HG02763 (cell line): Measurements from ENCODE around the gene IPO9.
"Not testable (repeated sequence)": the region's sequence is repeated elsewhere in the genome, so short reads cannot be mapped to it uniquely, and the experiment has no call there.

Experiments
- ATAC-seq: cut with Tn5 transposase; IDR thresholded peaks from one replicate; pipeline ENCODE4 v1.9.1; 2021; ENCODE audit warnings: mild to moderate bottlenecking, moderate library complexity; ENCODE audit not compliant: unreplicated experiment

The IPO9 gene

DNA sequence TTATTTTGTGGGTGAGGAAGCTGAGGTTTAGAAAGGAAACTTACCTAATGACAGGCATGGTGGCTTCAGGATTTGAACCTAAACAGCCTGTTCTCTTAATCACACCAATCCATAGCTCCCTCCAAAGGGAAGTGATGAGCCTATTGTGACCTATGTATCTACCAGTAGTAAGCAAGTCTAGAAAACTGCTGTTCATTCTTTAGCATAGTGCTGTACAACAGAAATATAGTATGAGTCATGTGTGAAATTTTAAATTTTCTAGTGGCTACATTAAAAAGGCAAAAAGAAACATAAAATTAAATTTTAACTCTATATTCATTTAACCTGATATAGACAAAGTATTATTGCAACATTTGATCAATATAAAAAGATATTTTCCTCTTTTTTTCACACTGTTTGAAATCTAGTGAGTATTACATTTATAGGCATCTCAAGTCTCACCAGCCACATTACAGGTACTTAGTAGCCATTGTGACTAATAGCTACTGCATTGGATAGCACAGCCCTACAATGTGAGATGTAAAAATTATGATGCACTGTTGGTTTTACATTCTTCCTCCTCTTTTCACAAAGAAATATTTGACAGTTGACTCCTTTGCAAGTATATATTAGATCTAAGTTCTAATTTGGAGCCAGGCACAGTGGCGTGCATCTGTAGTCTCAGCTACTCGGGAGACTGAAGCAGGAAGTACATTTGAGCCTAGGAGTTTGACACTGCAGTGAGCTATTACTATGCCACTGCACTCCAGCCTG, 16.6 kb downstream of the IPO9 start:
- no peak for ATAC-seq

DNA sequence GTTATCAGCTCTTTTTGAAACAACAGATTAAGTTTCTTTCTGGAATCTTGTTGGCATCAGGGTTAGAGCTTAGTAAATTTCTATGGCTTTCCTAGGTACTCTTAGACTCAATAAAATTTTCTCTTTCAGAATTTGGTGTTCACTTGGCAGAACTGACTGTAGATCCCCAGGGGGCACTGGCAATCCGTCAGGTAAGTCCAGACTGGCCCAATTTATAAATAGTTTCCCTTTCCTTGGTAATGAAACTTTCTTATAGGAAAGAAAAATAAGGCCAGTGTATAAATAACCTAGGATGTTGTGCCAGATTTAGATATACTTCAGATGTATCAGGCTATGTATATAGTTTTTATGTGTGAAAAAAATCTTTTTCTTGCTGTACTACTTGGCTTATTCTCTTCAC, 18.2 kb downstream of the IPO9 start:
- ATAC-seq = no peak

- no peak for ATAC-seq
Measured at GRCh38 chr1:201848230-201848629, 19.3 kb downstream of the IPO9 start.

GRCh38 chr1:201849372-201850052, 20.6 kb downstream of the IPO9 start:
- no peak for ATAC-seq

- no peak for ATAC-seq
Measured at GRCh38 chr1:201850053-201850397, 21.1 kb downstream of the IPO9 start.

DNA sequence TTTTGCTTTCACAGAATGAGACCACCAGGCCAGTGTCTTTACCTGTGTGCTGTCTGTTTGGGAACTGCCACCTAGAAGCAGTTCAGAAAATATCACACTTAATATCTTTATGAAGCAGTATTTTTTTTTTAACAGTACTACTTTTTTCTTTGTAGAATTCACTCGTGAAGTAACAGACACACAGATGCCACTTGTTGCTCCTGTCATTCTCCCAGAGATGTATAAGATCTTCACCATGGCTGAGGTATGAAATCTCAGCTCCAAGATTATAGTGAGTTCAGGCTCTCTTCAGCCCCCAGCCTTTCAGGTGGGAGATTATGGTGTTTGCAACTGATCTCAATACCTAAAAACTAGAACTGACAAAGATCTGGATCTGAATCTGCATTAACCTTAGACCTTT, 23.0 kb downstream of the IPO9 start:
- ATAC-seq = no peak

GRCh38 chr1:201856722-201857121, 27.8 kb downstream of the IPO9 start:
- ATAC-seq = not testable (repeated sequence)

GRCh38 chr1:201859424-201859823, 30.5 kb downstream of the IPO9 start:
- no peak for ATAC-seq

DNA sequence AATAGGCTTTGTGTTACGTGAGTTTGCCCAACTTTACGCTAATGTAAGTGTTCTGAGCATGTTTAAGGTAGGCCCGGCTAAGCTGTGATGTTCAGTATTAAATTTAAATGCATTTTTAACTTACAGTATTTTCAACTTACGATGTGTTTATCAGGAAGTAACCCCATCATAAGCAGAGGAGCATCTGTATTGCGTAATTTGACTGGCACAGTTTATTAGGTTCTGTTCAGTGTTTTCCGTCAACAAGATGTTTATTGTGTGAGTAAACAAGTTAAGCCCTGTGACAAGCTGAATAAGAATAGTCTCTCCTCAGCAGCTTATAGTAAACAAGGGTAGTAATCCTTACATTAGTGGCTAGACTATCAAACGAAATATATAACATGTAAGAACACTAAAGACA, 32.5 kb downstream of the IPO9 start:
- ATAC-seq = no peak

GRCh38 chr1:201870397-201870796, 41.4 kb downstream of the IPO9 start:
- no peak for ATAC-seq

DNA sequence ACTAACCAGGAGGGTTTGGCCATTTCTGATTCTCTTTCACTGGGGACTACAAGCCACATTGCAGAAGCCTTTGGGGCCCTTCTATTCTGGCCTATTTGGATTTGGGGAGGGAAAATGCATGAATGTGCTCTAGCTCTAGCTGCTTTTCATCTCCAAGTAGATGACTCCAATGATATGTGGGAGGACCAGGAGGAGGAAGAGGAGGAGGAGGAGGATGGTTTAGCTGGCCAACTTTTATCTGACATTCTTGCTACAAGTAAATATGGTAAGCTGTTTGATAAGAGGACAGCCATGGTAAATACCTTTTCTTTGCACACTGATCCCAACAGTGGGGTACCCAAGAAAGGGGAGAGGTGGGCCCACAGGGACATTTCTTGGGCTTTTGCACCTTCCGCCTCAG, 45.7 kb downstream of the IPO9 start:
- ATAC-seq = no peak

- ATAC-seq = no peak
Measured at GRCh38 chr1:201876148-201876818, 47.3 kb downstream of the IPO9 start.

- no peak for ATAC-seq
Measured at GRCh38 chr1:201877877-201878401, 49.0 kb downstream of the IPO9 start.

- no peak for ATAC-seq
Measured at GRCh38 chr1:201880928-201881571, 52.1 kb downstream of the IPO9 start.

DNA sequence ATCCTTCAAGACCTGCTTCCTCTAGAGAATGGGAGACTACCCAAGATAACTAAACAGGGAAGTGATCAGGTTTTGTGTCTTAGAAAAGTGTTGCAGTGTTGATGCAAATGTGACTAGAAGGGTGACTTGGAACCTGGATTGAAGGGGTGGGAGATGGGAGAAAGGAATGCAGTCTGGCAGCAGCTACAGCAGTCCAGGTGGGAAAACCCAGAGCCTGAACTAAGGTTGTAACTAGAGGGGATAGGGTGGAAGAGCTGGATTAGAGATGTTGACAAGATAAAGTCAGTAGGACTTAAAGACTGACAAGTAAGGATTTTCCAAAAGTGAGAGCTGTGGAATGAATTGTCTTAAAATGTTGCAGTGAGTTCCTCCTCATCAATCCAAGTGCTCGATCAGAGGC, 52.7 kb downstream of the IPO9 start:
- no peak for ATAC-seq

DNA sequence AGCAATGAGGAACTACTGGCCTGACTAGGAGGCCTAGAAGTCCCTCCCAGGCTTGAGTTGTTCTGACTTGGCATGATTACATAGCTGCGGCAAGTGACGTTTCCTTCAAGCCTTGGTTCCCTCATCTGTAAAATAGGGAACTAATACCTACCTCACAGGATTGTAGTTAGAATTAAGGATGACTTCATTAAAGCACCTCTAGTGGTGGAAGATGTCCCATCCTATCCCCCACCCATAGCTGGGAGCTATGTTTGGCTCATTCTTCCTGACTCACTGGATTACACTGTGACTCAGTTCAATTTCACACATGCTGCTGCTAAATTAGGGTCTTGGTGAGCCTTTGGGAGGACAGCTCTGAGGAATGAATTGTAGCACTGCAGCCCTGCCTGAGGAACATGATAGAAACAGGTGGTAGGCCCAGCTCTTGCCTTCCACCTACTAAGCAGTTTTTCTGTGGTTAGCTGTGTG, 53.7 kb downstream of the IPO9 start:
- no peak for ATAC-seq

GRCh38 chr1:201883266-201883665, 54.3 kb downstream of the IPO9 start:
- no peak for ATAC-seq

DNA sequence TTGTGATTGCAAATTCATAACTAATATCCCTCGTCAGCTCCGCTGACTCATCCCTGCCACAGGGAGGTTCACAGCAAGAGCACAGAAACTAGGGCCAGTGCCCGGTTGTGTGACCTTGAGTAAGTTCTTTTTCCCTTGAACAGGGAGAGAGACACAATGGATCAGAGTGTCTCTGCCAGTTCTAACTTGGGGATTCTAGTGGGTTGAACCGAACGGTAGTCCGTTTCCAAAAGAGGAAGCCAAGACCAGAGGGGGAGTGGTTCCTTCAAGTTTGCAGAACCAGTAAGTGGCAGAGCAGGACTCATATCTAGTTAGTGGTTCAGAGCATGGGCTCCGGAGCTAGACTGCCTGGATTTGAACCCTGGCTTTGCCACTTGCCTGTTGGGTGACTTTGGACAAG, 54.8 kb downstream of the IPO9 start:
- no peak for ATAC-seq

DNA sequence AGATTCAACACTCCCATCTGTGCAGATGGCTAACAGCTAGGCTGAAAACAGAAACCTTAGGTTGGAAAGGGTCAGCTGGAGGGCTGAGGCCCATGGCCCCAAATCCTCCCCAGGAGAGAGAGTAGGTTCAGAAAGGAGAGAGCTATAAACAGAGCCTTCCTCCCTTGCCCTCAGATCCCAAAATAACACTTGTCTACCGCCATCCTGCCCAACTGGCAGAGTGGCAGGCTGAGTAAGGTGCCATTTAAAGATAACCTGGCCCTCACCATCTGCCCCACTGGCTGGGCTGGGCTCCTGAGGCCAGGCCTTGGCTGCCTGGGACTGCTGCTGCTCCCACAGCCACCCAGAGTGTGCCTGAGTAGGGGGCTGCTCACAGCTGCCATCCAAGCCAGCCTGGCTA, 55.5 kb downstream of the IPO9 start:
- no peak for ATAC-seq

DNA sequence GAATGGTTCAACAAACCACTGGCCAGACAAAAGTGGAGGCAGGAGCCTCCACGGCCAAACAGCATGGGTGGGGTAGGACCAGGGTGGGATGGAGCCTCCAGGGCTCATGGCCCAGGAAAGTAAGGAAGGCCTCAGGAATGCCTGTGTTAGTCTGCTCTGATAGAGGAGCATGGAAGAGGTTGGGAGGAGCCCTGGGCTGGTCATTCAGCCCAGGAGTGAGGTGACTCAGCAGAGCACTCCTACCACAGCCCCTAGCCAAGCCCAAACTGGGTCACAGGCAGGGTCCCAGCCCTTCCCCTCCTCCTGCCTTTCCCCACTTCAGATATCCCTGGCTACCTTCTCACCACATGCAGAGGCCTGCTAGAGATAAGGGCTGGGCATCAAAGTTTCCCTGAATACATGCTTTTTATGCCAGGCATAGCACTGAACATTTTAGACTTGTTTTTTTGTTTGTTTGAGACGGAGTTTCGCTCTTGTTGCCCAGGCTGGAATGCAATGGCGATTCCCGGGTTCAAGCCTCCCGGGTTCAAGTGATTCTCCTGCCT, 56.6 kb downstream of the IPO9 start:
- ATAC-seq = no peak
